ENCODE results near the gene PDE11A. TPM values are rescaled to one million over a fixed set of nuclear protein-coding genes. Genes with fewer than 3 reads are reported as not detected.

PDE11A gene
- total and polyA plus RNA-seq, 10 donors: 0.02 to 1.2 (median 0.22) TPM; not detected in 3

DNA sequence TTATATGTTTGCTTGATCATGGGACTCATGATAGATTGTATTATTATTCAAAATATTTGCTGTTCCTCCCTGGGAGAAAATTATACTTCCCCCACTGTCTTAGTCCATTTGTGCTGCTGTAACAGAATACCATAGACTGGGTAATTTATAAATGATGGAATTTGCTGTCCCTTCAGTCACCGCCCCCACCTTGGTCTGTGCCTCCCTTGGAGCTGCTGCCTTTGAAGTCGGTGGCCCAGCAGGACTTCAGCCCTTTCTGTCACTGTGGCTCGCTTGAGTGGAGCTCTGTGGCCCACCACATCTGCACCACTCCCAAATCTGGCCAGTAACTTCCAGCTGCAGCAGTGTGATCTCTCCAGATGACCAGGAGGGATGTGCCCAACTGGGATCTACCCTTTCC, 479.2 kb downstream of the PDE11A start:
- TF ChIP-seq, protein P1, sequence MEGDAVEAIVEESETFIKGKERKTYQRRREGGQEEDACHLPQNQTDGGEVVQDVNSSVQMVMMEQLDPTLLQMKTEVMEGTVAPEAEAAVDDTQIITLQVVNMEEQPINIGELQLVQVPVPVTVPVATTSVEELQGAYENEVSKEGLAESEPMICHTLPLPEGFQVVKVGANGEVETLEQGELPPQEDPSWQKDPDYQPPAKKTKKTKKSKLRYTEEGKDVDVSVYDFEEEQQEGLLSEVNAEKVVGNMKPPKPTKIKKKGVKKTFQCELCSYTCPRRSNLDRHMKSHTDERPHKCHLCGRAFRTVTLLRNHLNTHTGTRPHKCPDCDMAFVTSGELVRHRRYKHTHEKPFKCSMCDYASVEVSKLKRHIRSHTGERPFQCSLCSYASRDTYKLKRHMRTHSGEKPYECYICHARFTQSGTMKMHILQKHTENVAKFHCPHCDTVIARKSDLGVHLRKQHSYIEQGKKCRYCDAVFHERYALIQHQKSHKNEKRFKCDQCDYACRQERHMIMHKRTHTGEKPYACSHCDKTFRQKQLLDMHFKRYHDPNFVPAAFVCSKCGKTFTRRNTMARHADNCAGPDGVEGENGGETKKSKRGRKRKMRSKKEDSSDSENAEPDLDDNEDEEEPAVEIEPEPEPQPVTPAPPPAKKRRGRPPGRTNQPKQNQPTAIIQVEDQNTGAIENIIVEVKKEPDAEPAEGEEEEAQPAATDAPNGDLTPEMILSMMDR (IDR thresholded peaks at IDR 0.05 in 8 of 11, conservative IDR thresholded peaks at IDR 0.05 in 3 of 11): no peak
- no peak for TF ChIP-seq POLR2AphosphoS5 (IDR thresholded peaks at IDR 0.05)
- TF ChIP-seq POLR2A (IDR thresholded peaks at IDR 0.05): no peak
- Histone ChIP-seq H3K27ac (no peak overlapping the region), H3K4me3 (no peak overlapping the region), H3K27me3 (replicated peaks in 1 of 7) (no peaks in the 10 kb centered on the region), H3K4me1 (peaks cover 0 to 14% (median 4%) of the 10 kb centered on the region in 6 donors), H3K9me3 (no peaks in the 10 kb centered on the region), H3K36me3 (no peaks in the 10 kb centered on the region)
- no peak for DNase-seq
- intact Hi-C loops (cut with DNase I; ENCODE audit: low total_unique reads): no loop called here
- WGBS, 5 donors: 63 to 93% (median 89%) methylated on average over 3 of the region's 3 CpGs

DNA sequence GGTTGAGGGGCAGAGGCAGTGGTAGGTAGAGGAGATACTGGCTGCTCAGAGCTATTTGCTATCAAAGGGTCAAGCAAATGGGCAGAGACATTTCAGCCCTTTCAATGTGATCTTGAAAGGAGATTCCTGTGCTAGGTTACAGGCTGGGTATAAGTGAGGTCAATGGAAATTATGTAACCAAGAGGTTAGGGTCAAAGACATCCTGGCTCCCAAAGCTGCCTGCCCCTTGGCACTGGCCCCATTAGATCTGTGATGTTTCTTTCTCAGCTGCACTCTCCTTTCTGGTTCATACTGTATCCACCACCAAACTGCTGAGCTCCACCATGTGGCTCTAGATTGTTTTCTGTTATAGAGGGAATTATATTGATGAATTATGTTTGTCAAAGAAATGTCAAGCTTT, 479.6 kb downstream of the PDE11A start:
- intact Hi-C loops (cut with DNase I; ENCODE audit: low total_unique reads): no loop called here
- H3K27ac ChIP-seq: no peak overlapping the region
- peaks cover 0 to 9% (median under 1%) of the 10 kb centered on the region in 6 donors for H3K4me1 ChIP-seq
- DNase-seq: no peak
- H3K36me3 ChIP-seq: no peaks in the 10 kb centered on the region
- H3K27me3 ChIP-seq (replicated peaks in 1 of 7): no peaks in the 10 kb centered on the region
- no peak for TF ChIP-seq POLR2A (IDR thresholded peaks at IDR 0.05)
- no peaks in the 10 kb centered on the region for H3K9me3 ChIP-seq
- no peak overlapping the region for H3K4me3 ChIP-seq

DNA sequence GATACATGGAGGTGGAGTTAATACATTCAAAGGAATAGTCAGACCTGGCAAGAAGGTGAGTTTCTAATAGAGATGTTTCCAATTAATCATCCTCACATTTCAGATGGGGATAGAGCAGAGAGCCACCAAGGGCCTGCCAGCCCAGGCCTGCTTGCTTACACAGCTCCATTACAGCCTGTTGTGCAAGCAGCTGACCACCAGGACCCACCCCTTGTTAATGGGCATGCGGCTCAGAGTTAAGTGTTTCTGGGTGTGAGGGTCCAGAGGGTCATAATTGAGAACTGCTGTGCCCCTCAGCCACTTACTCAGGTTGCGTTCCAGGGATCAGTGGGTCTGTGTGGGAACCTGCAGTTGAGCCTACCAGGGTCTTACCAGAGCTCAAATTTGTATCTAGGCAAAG, 480.2 kb downstream of the PDE11A start:
- H3K36me3 ChIP-seq: no peaks in the 10 kb centered on the region
- no peak overlapping the region for H3K27ac ChIP-seq
- no peak overlapping the region for H3K4me3 ChIP-seq
- no peaks in the 10 kb centered on the region for H3K27me3 ChIP-seq (replicated peaks in 1 of 7)
- 77 to 100% (median 88%) methylated on average over 2 of the region's 2 CpGs for WGBS, 5 donors
- H3K4me1 ChIP-seq: peaks cover 0 to 4% (median 0%) of the 10 kb centered on the region in 6 donors
- intact Hi-C loops (cut with DNase I; ENCODE audit: low total_unique reads): no loop called here
- no peaks in the 10 kb centered on the region for H3K9me3 ChIP-seq
- DNase-seq: no peak
- TF ChIP-seq POLR2AphosphoS5 (IDR thresholded peaks at IDR 0.05): no peak
- no peak for TF ChIP-seq POLR2A (IDR thresholded peaks at IDR 0.05)
- TF ChIP-seq, protein P1 (IDR thresholded peaks at IDR 0.05 in 8 of 11, conservative IDR thresholded peaks at IDR 0.05 in 3 of 11): no peak

DNA sequence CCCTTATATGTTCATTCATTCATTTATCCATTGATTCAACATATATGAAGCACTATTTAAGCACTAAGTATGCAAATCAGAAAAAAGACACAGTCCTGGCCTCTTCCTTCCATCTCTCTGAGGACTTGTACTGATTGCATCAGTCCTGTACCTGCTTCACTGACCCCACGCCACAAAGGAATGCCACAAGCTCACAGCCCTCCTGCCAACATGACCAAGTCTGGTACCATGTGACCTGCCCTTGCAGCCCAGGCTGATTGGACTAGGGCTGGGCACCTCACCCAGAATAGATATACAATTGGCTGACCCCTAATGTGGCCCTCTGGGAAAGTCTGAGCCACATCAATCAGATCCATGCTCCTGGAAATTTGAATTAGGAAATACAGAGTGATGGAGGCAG, 483.4 kb downstream of the PDE11A start:
- no peaks in the 10 kb centered on the region for H3K36me3 ChIP-seq
- intact Hi-C loops (cut with DNase I; ENCODE audit: low total_unique reads): no loop called here
- no peaks in the 10 kb centered on the region for H3K4me1 ChIP-seq
- no peak overlapping the region for H3K4me3 ChIP-seq
- TF ChIP-seq, protein P1 (IDR thresholded peaks at IDR 0.05 in 8 of 11, conservative IDR thresholded peaks at IDR 0.05 in 3 of 11): no peak
- TF ChIP-seq POLR2AphosphoS5 (IDR thresholded peaks at IDR 0.05): no peak
- no peak for TF ChIP-seq POLR2A (IDR thresholded peaks at IDR 0.05)
- H3K9me3 ChIP-seq: no peaks in the 10 kb centered on the region
- DNase-seq: no peak
- no peaks in the 10 kb centered on the region for H3K27me3 ChIP-seq (replicated peaks in 1 of 7)
- WGBS, 5 donors: 65 to 96% (median 78%) methylated on average over 1 of the region's 1 CpG
- H3K27ac ChIP-seq: no peak overlapping the region

DNA sequence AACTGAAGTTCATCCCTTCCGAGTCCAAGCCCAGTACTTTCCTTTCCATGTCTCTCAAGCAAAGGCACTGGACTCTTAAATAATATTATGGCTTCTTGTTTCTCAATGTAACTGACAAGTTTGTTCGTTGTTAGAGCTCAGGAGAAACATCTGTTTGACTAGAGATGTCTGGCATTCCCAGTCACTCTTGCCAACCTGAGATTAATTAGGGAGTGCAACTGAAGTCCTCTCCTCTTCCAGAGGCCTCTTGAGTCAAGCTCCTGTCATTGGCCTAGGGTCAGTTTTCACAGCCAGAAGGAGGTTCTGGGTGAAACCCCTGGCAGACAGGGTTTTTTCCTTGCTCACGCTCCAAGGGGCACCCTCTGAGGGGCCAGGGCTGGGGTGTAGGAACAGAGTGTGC, 483.9 kb downstream of the PDE11A start:
- TF ChIP-seq, protein P1 (IDR thresholded peaks at IDR 0.05 in 8 of 11, conservative IDR thresholded peaks at IDR 0.05 in 3 of 11): no peak
- no peak for TF ChIP-seq POLR2AphosphoS5 (IDR thresholded peaks at IDR 0.05)
- TF ChIP-seq POLR2A (IDR thresholded peaks at IDR 0.05): no peak
- Histone ChIP-seq H3K4me3 (no peak overlapping the region), H3K36me3 (no peaks in the 10 kb centered on the region), H3K27ac (no peak overlapping the region), H3K4me1 (no peaks in the 10 kb centered on the region), H3K27me3 (replicated peaks in 1 of 7) (no peaks in the 10 kb centered on the region), H3K9me3 (no peaks in the 10 kb centered on the region)
- intact Hi-C loops (cut with DNase I; ENCODE audit: low total_unique reads): no loop called here
- no peak for DNase-seq
- WGBS, 5 donors: 68 to 88% (median 83%) methylated on average over 3 of the region's 3 CpGs
